HEK293T (cell line): ENCODE data around the gene MTMR1.
A peak's percentile ranks its signal among the peaks of the same experiment; 100 is the strongest.

Experiments used
- CTCF ChIA-PET: fragments of 350-600 bp; formaldehyde crosslinking; extraction: SDS; loops from one replicate; lab custom pipeline; 2021; ENCODE audit warnings: antibody characterized with exemption, inconsistent platforms; lab: Yijun Ruan, JAX
- POLR2A ChIA-PET: fragments of 350-600 bp; formaldehyde crosslinking; extraction: SDS; loops from one replicate; lab custom pipeline; 2020; ENCODE audit warnings: antibody characterized with exemption, inconsistent platforms; lab: Yijun Ruan, JAX
- DNase-seq: peaks from one replicate; pipeline ENCODE4 v3.0.0; 2012; ENCODE audit warnings: mixed read lengths; ENCODE audit errors: extremely low spot score
- ARNT ChIP-seq: fragments of 450-650 bp; IDR thresholded peaks from 2 replicates; pipeline ENCODE4 v1.6.1; 2017; ENCODE audit warnings: mild to moderate bottlenecking
- BHLHE40 ChIP-seq: fragments of 450-650 bp; IDR thresholded peaks from 2 replicates; pipeline ENCODE4 v1.6.1; 2016; ENCODE audit warnings: mild to moderate bottlenecking, moderate library complexity, borderline replicate concordance
- CTBP1 ChIP-seq: fragments of 450-650 bp; IDR thresholded peaks from 2 replicates; pipeline ENCODE4 v1.6.1; 2016; ENCODE audit warnings: borderline replicate concordance
- ELF4 ChIP-seq: fragments of 450-650 bp; IDR thresholded peaks from 2 replicates; pipeline ENCODE4 v1.6.1; 2017; ENCODE audit warnings: antibody characterized with exemption
- FOXA1 ChIP-seq: fragments of 450-650 bp; IDR thresholded peaks from 2 replicates; pipeline ENCODE4 v1.6.1; 2016; ENCODE audit warnings: mild to moderate bottlenecking
- FOXK2 ChIP-seq: fragments of 450-650 bp; IDR thresholded peaks from 2 replicates; pipeline ENCODE4 v1.6.1; 2016; ENCODE audit warnings: mild to moderate bottlenecking
- FOXM1 ChIP-seq: fragments of 450-650 bp; IDR thresholded peaks from 2 replicates; pipeline ENCODE4 v1.6.1; 2017; ENCODE audit warnings: mild to moderate bottlenecking, borderline replicate concordance
- HDGF ChIP-seq: fragments of 450-650 bp; IDR thresholded peaks from 2 replicates; pipeline ENCODE4 v1.6.1; 2017; ENCODE audit warnings: antibody characterized with exemption, borderline replicate concordance
- L3MBTL2 ChIP-seq: fragments of 450-650 bp; conservative IDR thresholded peaks from 2 replicates; pipeline ENCODE4 v1.6.1; 2016; ENCODE audit warnings: mild to moderate bottlenecking
- LEF1 ChIP-seq: fragments of 450-650 bp; IDR thresholded peaks from 2 replicates; pipeline ENCODE4 v1.6.1; 2017; ENCODE audit warnings: mild to moderate bottlenecking, borderline replicate concordance
- NFRKB ChIP-seq: fragments of 450-650 bp; IDR thresholded peaks from 2 replicates; pipeline ENCODE4 v1.6.1; 2016; ENCODE audit warnings: mild to moderate bottlenecking, moderate library complexity
- SP1 ChIP-seq: fragments of 450-650 bp; IDR thresholded peaks from 2 replicates; pipeline ENCODE4 v1.6.1; 2017
- SUZ12 ChIP-seq: fragments of 450-650 bp; IDR thresholded peaks from 2 replicates; pipeline ENCODE4 v1.6.1; 2016; ENCODE audit warnings: mild to moderate bottlenecking
- TARDBP ChIP-seq: fragments of 450-650 bp; IDR thresholded peaks from 2 replicates; pipeline ENCODE4 v1.6.1; 2016
- ZNF384 ChIP-seq: fragments of 450-650 bp; IDR thresholded peaks from 2 replicates; pipeline ENCODE4 v1.6.1; 2016
- TF ChIP-seq, protein P1 (sequence below): fragments of 450-650 bp; IDR thresholded peaks from 2 replicates; pipeline ENCODE4 v1.6.1; 2016

MTMR1 gene

DNA sequence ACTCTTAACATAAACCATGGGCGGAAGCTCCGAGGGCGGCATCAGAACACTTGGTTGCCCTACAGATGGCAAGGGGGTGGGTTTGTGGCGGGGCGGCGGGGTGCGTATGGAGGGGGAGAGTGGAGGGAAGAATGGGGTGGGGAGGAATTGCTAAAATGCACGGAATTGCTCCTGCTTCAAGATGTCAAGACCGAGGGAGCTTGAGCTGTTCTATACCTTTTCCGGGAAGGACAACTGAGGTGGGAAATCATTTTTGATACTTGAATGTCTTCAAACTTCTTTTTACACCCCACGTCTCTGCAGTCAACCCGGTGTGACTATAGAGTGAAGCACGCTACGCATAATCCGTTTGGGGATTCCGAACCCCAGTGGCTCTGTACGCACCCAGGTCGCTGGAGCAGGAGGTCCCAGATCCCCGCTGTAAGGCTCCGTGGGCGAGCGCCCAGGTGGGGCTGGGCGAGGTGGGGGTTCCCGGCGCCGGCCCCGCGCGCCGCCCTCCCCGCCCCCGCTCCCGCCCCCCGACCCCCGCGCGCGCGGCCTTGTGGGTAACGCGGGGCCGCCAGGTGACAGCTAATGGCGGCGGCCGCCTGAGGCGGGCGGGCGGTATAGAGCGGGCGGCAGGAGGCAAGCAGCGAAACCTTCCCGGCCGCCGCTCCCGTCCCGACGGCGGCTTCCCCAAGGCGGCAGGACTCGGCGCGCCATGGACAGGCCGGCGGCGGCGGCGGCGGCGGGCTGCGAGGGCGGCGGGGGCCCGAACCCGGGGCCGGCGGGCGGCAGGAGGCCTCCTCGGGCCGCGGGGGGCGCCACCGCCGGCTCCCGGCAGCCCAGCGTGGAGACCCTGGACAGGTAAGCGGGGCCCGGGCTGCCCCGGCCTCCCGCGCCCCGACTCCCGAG is at the start of gene MTMR1:
Gene MTMR1, plus strand, starts transcription at position 566 of the 894 bp plus-strand sequence. Its CDS starts 135 bp downstream, at position 701.
- DNase-seq, result peak; percentile 70
- TF ChIP-seq LEF1, result no peak
- TF ChIP-seq CTBP1, result no peak
- TF ChIP-seq ELF4, result no peak
- TF ChIP-seq, protein P1, sequence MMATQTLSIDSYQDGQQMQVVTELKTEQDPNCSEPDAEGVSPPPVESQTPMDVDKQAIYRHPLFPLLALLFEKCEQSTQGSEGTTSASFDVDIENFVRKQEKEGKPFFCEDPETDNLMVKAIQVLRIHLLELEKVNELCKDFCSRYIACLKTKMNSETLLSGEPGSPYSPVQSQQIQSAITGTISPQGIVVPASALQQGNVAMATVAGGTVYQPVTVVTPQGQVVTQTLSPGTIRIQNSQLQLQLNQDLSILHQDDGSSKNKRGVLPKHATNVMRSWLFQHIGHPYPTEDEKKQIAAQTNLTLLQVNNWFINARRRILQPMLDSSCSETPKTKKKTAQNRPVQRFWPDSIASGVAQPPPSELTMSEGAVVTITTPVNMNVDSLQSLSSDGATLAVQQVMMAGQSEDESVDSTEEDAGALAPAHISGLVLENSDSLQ, result no peak
- no peak; the same call in 1 of the 2 replicates for TF ChIP-seq L3MBTL2
- no peak for TF ChIP-seq ZNF384
- TF ChIP-seq BHLHE40, result no peak
- TF ChIP-seq TARDBP, result no peak
- no peak for TF ChIP-seq HDGF
- no peak for TF ChIP-seq FOXM1
- no peak for TF ChIP-seq ARNT
- TF ChIP-seq NFRKB, result no peak
- TF ChIP-seq FOXA1, result no peak
- no peak for TF ChIP-seq SP1
- TF ChIP-seq SUZ12, result no peak
- no peak for TF ChIP-seq FOXK2
- POLR2A ChIA-PET, result interaction anchor here (0.6 kb wide), 1 partner anchor 20 kb away, joined by 3 read pairs; no protein-coding TSS in a partner anchor
- CTCF ChIA-PET, result interaction anchor here (2.8 kb wide), 1 partner anchor 9 kb away, joined by 13 read pairs; no protein-coding TSS in a partner anchor

DNA sequence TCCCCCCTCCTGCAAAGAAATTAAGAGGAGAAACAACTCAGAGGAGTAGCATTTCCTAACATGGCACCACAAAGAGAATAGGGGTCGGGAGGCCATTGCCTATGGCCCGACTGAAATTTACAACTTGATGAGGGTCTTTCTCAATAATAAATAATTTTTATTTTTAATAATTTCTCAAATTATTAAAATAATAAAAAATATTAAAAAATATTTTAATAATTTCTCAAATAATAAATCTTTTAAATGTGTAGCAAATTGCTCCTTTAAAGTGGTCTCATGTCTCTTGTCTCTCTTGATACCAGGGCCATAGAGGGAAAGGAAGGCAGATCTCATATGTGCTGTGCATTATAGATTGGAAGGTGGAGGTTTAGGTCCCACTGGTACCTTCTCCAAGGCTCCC is 49.2 kb upstream of the MTMR1 start:
- DNase-seq, result no peak
- ChIA-PET CTCF (no interaction called here), POLR2A (no interaction called here)
- TF ChIP-seq ZNF384 (no peak), TARDBP (no peak), NFRKB (no peak), ARNT (no peak), LEF1 (no peak), FOXM1 (no peak), SUZ12 (no peak), FOXK2 (no peak), CTBP1 (no peak), SP1 (no peak), L3MBTL2 (no peak), HDGF (no peak), FOXA1 (no peak), BHLHE40 (no peak), ELF4 (no peak)
- TF ChIP-seq, protein P1, result no peak

DNA sequence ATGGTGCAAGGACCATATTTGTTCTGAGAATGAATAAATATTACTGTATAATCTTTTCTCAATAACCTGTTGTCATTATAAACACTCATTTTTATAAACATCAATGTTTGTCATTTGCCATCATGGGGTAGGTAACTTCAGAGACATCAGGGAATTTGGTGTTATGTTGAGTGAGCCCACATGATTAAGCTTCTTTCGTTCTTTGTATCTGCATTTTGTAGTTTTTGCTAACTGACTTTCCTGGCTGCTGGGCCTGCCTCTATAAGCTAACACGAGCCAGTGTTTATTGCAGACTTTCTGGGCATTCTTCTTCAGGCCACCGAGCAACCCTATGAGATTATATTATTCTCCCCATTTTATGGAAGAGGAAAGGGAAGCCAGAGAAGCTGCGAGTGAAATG is 48.8 kb upstream of the MTMR1 start:
- ChIA-PET POLR2A (no interaction called here), CTCF (no interaction called here)
- DNase-seq, result no peak
- TF ChIP-seq ZNF384 (no peak), FOXK2 (no peak), TARDBP (no peak), LEF1 (no peak), FOXA1 (no peak), L3MBTL2 (no peak), ELF4 (no peak)

DNA sequence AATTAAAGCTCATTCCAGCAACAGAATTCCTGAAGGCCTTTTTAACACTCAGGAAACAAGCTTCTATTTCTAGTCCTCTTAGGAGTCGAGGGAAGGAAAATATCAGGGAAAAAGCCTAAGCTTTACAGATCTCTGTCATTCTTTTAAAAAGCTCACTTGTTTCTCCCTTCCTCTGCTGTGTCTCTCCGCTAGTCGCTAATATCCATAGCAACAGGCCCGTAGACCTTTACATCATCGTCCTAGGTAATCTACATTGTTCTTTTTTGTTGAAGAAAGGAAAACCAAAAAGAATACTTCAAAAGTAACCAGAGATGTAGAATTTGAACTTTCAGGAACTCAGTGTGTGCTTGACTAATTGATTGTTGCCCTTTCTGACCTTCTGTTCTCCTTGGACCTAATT is 45.9 kb upstream of the MTMR1 start:
- POLR2A ChIA-PET, result no interaction called here
- no peak for DNase-seq
- CTCF ChIA-PET, result no interaction called here

DNA sequence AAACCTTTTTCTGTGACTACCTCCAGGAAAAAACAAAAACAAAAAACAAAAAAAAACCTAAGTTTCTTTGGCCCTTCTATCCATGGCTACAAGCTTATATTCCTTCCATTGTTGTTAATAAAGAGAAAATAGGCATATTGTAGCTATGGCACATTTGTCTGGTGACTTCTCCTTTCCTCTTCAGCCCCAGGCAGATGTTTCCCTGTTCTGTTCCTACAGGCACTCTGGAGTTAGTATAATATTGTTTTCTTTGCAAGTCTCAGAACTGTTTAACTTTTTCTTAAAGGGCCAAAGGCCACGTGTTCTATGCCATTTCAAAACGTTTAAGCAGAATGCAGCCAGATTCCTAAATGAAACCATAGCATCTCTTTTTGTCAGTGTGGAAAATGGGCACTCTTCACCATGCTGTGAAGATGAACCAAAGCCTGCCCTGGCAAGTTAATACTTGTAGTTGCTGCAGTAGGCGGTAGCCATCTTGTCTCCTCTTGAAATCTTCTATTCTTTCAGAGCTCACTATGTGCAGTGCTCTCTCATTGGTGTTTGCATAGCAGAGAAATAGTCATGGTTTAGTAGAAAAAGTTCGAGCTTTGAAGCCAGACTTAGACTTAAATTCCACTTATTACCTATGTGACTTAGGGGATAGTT is 44.8 kb upstream of the MTMR1 start:
- ChIA-PET CTCF (no interaction called here), POLR2A (interaction anchor here (0.6 to 1.0 kb wide), 3 partner anchors 28 to 98 kb away, joined by 3 read pairs; no protein-coding TSS in a partner anchor)
- TF ChIP-seq ELF4, result no peak
- no peak for TF ChIP-seq SP1
- TF ChIP-seq L3MBTL2, result no peak
- TF ChIP-seq CTBP1, result no peak
- no peak for TF ChIP-seq ZNF384
- TF ChIP-seq FOXA1, result no peak
- TF ChIP-seq HDGF, result no peak
- TF ChIP-seq, protein P1, result no peak
- no peak for TF ChIP-seq ARNT
- no peak for TF ChIP-seq FOXK2
- no peak for TF ChIP-seq BHLHE40
- no peak for TF ChIP-seq LEF1
- no peak for TF ChIP-seq FOXM1
- no peak for DNase-seq

More for the DNA sequence above, 45.9 kb upstream of the MTMR1 start:
- TF ChIP-seq SUZ12 (no peak), FOXK2 (no peak), HDGF (no peak)

DNA sequence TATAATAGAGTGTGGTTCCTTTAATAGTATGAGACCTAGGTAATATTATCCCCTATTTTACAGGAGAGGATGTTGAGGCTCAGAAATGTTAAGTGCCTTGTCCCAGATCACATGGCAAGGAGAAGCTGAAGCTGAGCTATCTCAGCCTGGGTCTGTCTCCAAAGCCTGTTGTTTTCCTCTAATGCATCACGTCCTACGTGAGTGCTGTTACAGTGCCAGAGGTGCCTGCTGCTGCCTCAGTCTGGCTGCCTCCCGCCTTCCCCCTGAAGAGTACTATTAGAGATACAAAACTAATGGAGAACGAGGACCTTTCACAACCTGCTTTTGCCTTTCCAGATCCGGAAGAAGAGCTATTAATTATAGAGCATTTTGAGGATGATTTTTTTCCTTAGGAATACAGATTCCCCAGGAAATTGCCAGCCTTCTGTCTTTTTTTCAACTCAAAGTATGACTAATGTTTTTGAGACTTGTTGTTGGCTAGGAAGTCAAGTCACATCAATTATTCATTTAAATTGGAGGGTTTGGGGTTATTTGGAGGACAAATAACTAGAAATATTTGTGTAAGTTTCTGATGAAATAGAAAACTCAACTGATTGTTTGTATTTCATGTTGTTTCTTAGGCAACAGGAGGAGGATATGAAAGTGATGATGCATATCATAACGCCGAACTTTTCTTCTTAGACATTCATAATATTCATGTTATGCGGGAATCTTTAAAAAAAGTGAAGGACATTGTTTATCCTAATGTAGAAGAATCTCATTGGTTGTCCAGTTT is 43.9 kb upstream of the MTMR1 start:
- POLR2A ChIA-PET, result interaction anchor here (1.0 kb wide), 1 partner anchor 60 kb away, joined by 3 read pairs; no protein-coding TSS in a partner anchor
- CTCF ChIA-PET, result no interaction called here
- no peak for DNase-seq
- TF ChIP-seq ELF4, result no peak
- no peak for TF ChIP-seq BHLHE40
- TF ChIP-seq, protein P1, result no peak
- TF ChIP-seq LEF1, result no peak
- TF ChIP-seq HDGF, result no peak
